ENCODE measurements around the gene GBX1. TPM values are rescaled to one million over a fixed set of nuclear protein-coding genes. Genes with fewer than 3 reads are reported as not detected.

Gene GBX1
- total and polyA plus RNA-seq, 12 donors: not detected

DNA sequence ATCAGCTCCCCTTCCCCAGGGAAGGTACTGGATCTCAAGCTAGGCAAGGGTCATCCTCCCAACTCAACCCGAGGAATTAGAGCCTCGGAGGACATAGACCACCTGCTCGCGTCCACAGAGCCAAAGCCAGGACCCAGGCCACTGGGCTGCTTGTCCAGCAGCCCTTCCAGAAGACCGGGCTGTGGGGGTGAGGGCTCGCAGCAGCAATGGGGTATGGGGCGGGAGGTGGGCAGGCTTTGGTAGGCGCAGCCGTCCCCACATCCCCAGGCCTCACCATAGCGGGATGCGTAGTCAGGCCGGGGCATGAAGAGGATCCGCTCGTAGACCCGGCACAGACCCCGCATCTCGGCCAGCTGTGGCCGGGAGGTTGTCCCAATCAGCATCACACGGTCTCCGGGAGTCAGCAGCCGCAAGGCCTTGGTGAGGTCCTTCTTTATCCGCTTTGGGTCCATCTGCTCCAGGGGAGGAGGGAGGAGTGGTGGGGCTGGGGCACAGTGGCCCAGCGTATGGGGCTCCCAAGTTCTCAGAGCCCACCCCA is 24.6 kb upstream of the GBX1 start:
- Histone ChIP-seq H3K4me3 (no peak overlapping the region), H3K4me1 (replicated peaks in 1 of 2) (no peaks in the 10 kb centered on the region), H3K9me3 (replicated peaks in 1 of 3) (no peaks in the 10 kb centered on the region), H3K27ac (no peak overlapping the region), H3K36me3 (replicated peaks in 1 of 2) (no peaks in the 10 kb centered on the region), H3K27me3 (no peaks in the 10 kb centered on the region)
- intact Hi-C loops (cut with DNase I): no loop called here
- 81 to 92% (median 89%) methylated on average over 7 to 23 of the region's 23 CpGs for WGBS, 4 donors
- no peak for TF ChIP-seq POLR2A (IDR thresholded peaks at IDR 0.05)
- TF ChIP-seq, protein P1, sequence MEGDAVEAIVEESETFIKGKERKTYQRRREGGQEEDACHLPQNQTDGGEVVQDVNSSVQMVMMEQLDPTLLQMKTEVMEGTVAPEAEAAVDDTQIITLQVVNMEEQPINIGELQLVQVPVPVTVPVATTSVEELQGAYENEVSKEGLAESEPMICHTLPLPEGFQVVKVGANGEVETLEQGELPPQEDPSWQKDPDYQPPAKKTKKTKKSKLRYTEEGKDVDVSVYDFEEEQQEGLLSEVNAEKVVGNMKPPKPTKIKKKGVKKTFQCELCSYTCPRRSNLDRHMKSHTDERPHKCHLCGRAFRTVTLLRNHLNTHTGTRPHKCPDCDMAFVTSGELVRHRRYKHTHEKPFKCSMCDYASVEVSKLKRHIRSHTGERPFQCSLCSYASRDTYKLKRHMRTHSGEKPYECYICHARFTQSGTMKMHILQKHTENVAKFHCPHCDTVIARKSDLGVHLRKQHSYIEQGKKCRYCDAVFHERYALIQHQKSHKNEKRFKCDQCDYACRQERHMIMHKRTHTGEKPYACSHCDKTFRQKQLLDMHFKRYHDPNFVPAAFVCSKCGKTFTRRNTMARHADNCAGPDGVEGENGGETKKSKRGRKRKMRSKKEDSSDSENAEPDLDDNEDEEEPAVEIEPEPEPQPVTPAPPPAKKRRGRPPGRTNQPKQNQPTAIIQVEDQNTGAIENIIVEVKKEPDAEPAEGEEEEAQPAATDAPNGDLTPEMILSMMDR (IDR thresholded peaks at IDR 0.05): no peak
- DNase-seq: no peak

DNA sequence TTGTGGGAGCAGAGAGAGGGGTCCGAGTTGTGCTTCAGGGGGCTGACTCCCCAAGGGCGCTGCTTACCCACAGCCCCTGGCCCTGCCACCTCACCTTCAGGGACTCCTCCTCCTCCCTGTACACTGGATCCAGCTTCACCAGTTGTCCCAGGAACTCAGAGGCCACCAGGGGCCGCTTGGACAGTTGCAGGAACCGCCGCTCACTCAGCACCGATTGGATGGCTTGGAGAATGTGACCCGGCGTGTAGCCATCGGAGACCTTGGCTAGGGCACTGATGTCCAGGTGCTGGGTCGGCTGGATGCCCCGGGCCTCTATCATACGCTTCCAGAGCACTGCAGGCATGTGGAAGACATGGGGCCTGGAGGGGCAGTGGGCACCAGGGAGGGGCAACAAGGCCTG is 24.1 kb upstream of the GBX1 start:
- H3K4me1 ChIP-seq (replicated peaks in 1 of 2): no peaks in the 10 kb centered on the region
- WGBS, 4 donors: 49 to 87% (median 84%) methylated on average over 3 to 12 of the region's 12 CpGs
- no peak overlapping the region for H3K27ac ChIP-seq
- no peak overlapping the region for H3K4me3 ChIP-seq
- no peak for DNase-seq
- no peak for TF ChIP-seq POLR2A (IDR thresholded peaks at IDR 0.05)
- TF ChIP-seq, protein P1 (IDR thresholded peaks at IDR 0.05): no peak
- intact Hi-C loops (cut with DNase I): no loop called here
- H3K36me3 ChIP-seq (replicated peaks in 1 of 2): no peaks in the 10 kb centered on the region
- no peaks in the 10 kb centered on the region for H3K9me3 ChIP-seq (replicated peaks in 1 of 3)
- H3K27me3 ChIP-seq: no peaks in the 10 kb centered on the region

DNA sequence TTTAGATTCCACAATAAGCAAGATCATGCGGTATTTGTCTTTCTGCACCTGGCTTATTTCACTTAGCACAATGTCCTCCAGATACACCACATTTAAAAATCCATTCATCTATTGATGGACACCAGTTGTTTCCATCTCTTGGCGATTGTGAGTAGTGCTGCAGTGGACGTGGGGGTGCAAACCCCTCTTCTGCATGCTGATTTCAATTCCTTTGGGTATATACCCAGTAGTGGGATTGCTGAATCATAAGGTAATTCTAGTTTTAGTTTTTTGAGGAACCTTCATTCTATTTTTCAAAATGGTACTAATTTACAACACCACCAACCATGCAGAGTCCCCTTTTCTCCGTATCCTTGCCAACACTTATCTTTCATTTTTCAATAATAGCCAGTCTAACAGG is 21.5 kb upstream of the GBX1 start:
- Histone ChIP-seq H3K36me3 (replicated peaks in 1 of 2) (no peaks in the 10 kb centered on the region), H3K27me3 (no peaks in the 10 kb centered on the region), H3K4me3 (no peak overlapping the region), H3K9me3 (replicated peaks in 1 of 3) (no peaks in the 10 kb centered on the region), H3K4me1 (replicated peaks in 1 of 2) (no peaks in the 10 kb centered on the region), H3K27ac (no peak overlapping the region)
- DNase-seq: no peak
- no peak for TF ChIP-seq POLR2A (IDR thresholded peaks at IDR 0.05)
- TF ChIP-seq, protein P1 (IDR thresholded peaks at IDR 0.05): no peak
- WGBS, 4 donors: 76 to 79% (median 77%) methylated on average over 4 of the region's 4 CpGs
- intact Hi-C loops (cut with DNase I): no loop called here

DNA sequence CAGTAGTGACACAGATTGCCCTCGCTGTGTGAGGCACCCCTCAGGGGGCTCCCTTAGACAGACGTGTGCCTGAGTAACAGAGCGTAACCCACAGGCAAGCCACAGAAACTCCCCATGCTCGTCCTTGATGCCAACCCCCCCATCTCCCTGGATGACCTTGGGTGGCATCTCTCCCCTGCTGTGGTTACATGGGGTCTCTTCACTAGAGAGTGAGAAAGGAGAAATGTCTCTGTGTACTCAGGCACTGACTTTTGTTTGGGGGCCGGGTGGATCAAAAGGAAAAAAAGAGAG is 20.7 kb upstream of the GBX1 start:
- Histone ChIP-seq H3K4me1 (replicated peaks in 1 of 2) (no peaks in the 10 kb centered on the region), H3K27me3 (no peaks in the 10 kb centered on the region), H3K36me3 (replicated peaks in 1 of 2) (no peaks in the 10 kb centered on the region), H3K4me3 (no peak overlapping the region), H3K9me3 (replicated peaks in 1 of 3) (no peaks in the 10 kb centered on the region), H3K27ac (no peak overlapping the region)
- TF ChIP-seq POLR2A (IDR thresholded peaks at IDR 0.05): no peak
- TF ChIP-seq, protein P1 (IDR thresholded peaks at IDR 0.05): no peak
- DNase-seq: no peak
- 47 to 61% (median 57%) methylated on average over 4 to 5 of the region's 5 CpGs for WGBS, 4 donors
- intact Hi-C loops (cut with DNase I): no loop called here

Measured in adrenal gland (tissue), 12 donors.